Adrenal gland (tissue), 5 donors: ENCODE results near the gene ADAMTSL3.

Source experiments
- CTCF ChIP-seq, 6 experiments: fragments of 450-650 bp in 4 of 6; fragments of 200-600 bp in 2 of 6; sonication (generic) in 1 of 6; IDR thresholded peaks; 1 replicate in 5 of 6; 2 replicates in 1 of 6; pipeline versions ENCODE4 v1.5.1 to v1.8.0; 2016 to 2021; ENCODE audit warnings: antibody characterized with exemption in 6 of 6, mild to moderate bottlenecking in 2 of 6, moderate library complexity in 1 of 6
- POLR2A ChIP-seq, 2 donors: fragments of 450-650 bp; IDR thresholded peaks; one replicate each; pipeline ENCODE4 v1.6.1; 2017; ENCODE audit warnings: antibody characterized with exemption in 2 of 2, mild to moderate bottlenecking in 2 of 2, moderate library complexity in 1 of 2
- donor health status: DM: no; HTN: no; CAD: no.

- TF ChIP-seq CTCF (IDR thresholded peaks at IDR 0.05) (no peak), POLR2A (IDR thresholded peaks at IDR 0.05) (no peak)
Observed at GRCh38 chr15:83956887-83957286, 303.0 kb downstream of the ADAMTSL3 start.
